Measurements from ENCODE around the gene AGPS. TPM values are rescaled to one million over a fixed set of nuclear protein-coding genes. Genes with fewer than 3 reads are reported as not detected.

AGPS gene
- total and polyA plus RNA-seq, 2 of the 13 experiments (the other 11 are each of a cell fraction or from before 2014, with no cell fraction given): 39.4 to 99.0 TPM

DNA sequence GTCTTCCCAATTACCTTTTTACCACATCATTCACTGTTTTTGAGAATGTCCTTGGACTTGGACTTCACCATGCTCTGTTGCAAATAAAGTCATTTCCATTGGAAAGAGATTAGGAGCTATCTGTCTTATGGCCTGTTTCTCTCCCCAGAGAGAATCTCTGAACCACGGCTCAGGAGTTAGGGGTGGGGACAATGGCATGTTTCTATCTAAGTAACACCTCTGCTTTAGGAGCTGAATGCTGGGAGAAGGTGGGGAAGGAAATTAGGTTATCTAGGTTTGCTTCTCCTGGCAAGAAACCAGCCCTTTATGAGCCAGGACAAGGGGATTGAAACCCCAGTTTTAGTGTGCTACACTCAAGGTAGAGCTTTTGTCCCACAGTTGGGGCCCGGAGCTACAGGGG, 86.3 kb downstream of the AGPS start:
- ATAC-seq (no peak; the same call in 2 of the 3 replicates), FAIRE-seq (no peak), DNase-seq (ENCODE audit: low spot score) (no peak)
- no peak overlapping the region for H3K9ac ChIP-seq (ENCODE audit: insufficient read depth, low read depth, low read length)
- no peak overlapping the region for H3K4me2 ChIP-seq (ENCODE audit: low read depth, low read length)
- BruUV-seq (replicated peaks): no TSS peak
- no peaks in the 10 kb centered on the region for H3K27me3 ChIP-seq (ENCODE audit: control insufficient read depth in 1 of 2, insufficient read depth in 2 of 2, low read length in 2 of 2)
- WGBS (ENCODE audit: low lambda C conversion rate): 93% methylated on average over 2 of the region's 2 CpGs
- ChIA-PET POLR2A (no interaction called here), CTCF (ENCODE audit: low intra/inter-chr PET ratio, low total read pairs) (no interaction called here)
- H3K27ac ChIP-seq (ENCODE audit: extremely low read length, insufficient read depth, low read length): no peak overlapping the region
- in situ Hi-C loops (cut with HindIII; ENCODE audit: extremely low pct_ligation_motif_present, low pct_unique_long_range_greater_than_20kb) (no loop called here), intact Hi-C loops (cut with micrococcal nuclease; ENCODE audit: unreplicated experiment) (no loop called here)
- no peaks in the 10 kb centered on the region for H3K79me2 ChIP-seq (ENCODE audit: insufficient read depth, low read length)
- no peaks in the 10 kb centered on the region for H3K4me1 ChIP-seq (ENCODE audit: insufficient read depth, low read length)
- H2AFZ ChIP-seq (ENCODE audit: low read length): no peak overlapping the region
- H4K20me1 ChIP-seq (ENCODE audit: insufficient read depth, low read length): no peaks in the 10 kb centered on the region; the same call in 1 of the 2 replicates
- H3K4me3 ChIP-seq (replicated peaks in 1 of 3; ENCODE audit: insufficient read depth in 1 of 3, low read depth in 2 of 3, low read length in 3 of 3): no peak overlapping the region
- peaks cover 6 to 52% of the 10 kb centered on the region in 2 experiments; a peak in 4 of 5 replicates for H3K36me3 ChIP-seq (replicated peaks in 1 of 2; ENCODE audit: control insufficient read depth in 1 of 2, insufficient read depth in 2 of 2, low read length in 2 of 2)
- H3K9me3 ChIP-seq (ENCODE audit: low read length): no peaks in the 10 kb centered on the region
- TF ChIP-seq CEBPZ (IDR thresholded peaks at IDR 0.05; ENCODE audit: low read length) (no peak), RBM22 (optimal IDR thresholded peaks at IDR 0.05; ENCODE audit: low read length) (peak; percentile 59), NCOA2 (CRISPR knock-in tag; IDR thresholded peaks at IDR 0.05) (no peak)

DNA sequence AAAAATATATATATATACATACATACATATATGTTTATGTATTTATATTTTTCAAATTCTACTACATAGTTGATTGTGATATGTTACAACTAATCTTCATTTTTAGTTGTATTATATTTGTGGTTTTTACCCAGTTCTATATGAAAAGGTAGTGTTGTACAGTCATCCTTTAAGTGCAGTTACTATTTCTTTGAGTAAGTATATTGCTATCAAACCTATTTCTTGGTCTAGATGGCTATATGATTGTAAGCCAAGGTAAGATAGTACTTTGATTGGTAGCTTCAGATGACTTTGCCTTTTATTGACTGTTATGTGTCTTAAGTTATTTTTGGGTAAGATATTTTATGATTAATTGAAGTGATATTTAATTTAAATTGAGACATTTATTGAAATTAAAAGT, 89.6 kb downstream of the AGPS start:
- CTCF ChIA-PET (ENCODE audit: low intra/inter-chr PET ratio, low total read pairs): no interaction called here
- H3K9me3 ChIP-seq (ENCODE audit: low read length): no peaks in the 10 kb centered on the region
- H3K27me3 ChIP-seq (ENCODE audit: control insufficient read depth in 1 of 2, insufficient read depth in 2 of 2, low read length in 2 of 2): no peaks in the 10 kb centered on the region
- no peak for ATAC-seq
- POLR2A ChIA-PET: no interaction called here
- in situ Hi-C loops (cut with HindIII; ENCODE audit: extremely low pct_ligation_motif_present, low pct_unique_long_range_greater_than_20kb): no loop called here
- H2AFZ ChIP-seq (ENCODE audit: low read length): no peak overlapping the region
- TF ChIP-seq ZNF263 (CRISPR knock-in tag; IDR thresholded peaks at IDR 0.05): no peak
- no peak for TF ChIP-seq KLF15 (CRISPR knock-in tag; IDR thresholded peaks at IDR 0.05; ENCODE audit: borderline replicate concordance)
- TF ChIP-seq ZNF589 (CRISPR knock-in tag; conservative IDR thresholded peaks at IDR 0.05): no peak
- no peak for TF ChIP-seq ZSCAN9 (CRISPR knock-in tag; IDR thresholded peaks at IDR 0.05; ENCODE audit: borderline replicate concordance)
- TF ChIP-seq, protein P1, sequence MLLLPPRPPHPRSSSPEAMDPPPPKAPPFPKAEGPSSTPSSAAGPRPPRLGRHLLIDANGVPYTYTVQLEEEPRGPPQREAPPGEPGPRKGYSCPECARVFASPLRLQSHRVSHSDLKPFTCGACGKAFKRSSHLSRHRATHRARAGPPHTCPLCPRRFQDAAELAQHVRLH (CRISPR knock-in tag; IDR thresholded peaks at IDR 0.05; ENCODE audit: borderline replicate concordance, low read depth): no peak
- TF ChIP-seq, protein P2, sequence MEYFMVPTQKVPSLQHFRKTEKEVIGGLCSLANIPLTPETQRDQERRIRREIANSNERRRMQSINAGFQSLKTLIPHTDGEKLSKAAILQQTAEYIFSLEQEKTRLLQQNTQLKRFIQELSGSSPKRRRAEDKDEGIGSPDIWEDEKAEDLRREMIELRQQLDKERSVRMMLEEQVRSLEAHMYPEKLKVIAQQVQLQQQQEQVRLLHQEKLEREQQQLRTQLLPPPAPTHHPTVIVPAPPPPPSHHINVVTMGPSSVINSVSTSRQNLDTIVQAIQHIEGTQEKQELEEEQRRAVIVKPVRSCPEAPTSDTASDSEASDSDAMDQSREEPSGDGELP (IDR thresholded peaks at IDR 0.05; ENCODE audit: borderline replicate concordance, low read depth): no peak
- H3K4me2 ChIP-seq (ENCODE audit: low read depth, low read length): no peak overlapping the region
- H3K9ac ChIP-seq (ENCODE audit: insufficient read depth, low read depth, low read length): no peak overlapping the region
- H3K27ac ChIP-seq (ENCODE audit: extremely low read length, insufficient read depth, low read length): no peak overlapping the region
- intact Hi-C loops (cut with micrococcal nuclease; ENCODE audit: unreplicated experiment): no loop called here
- H3K79me2 ChIP-seq (ENCODE audit: insufficient read depth, low read length): no peaks in the 10 kb centered on the region
- no peaks in the 10 kb centered on the region for H3K4me1 ChIP-seq (ENCODE audit: insufficient read depth, low read length)
- no peak for FAIRE-seq
- DNase-seq (ENCODE audit: low spot score): no peak
- H3K36me3 ChIP-seq (replicated peaks in 1 of 2; ENCODE audit: control insufficient read depth in 1 of 2, insufficient read depth in 2 of 2, low read length in 2 of 2): peaks cover 5 to 53% of the 10 kb centered on the region in 2 experiments; a peak in 4 of 5 replicates
- H4K20me1 ChIP-seq (ENCODE audit: insufficient read depth, low read length): no peaks in the 10 kb centered on the region; the same call in 1 of the 2 replicates
- no peak overlapping the region for H3K4me3 ChIP-seq (replicated peaks in 1 of 3; ENCODE audit: insufficient read depth in 1 of 3, low read depth in 2 of 3, low read length in 3 of 3)
- no TSS peak for BruUV-seq (replicated peaks)
